Adipocyte (in vitro differentiated cells): ENCODE data around the gene ZFAND5.

Source experiments
- DNase-seq: peaks from one replicate; pipeline ENCODE4 v3.0.0-alpha.2; 2015; ENCODE audit warnings: low read depth
- H3K27me3 ChIP-seq: replicated peaks from 2 replicates; pipeline ENCODE4 v1.7.0; 2013; ENCODE audit warnings: mild to moderate bottlenecking, low read length, moderate library complexity; ENCODE audit not compliant: control insufficient read depth, insufficient read depth
- H3K36me3 ChIP-seq: 2 replicates; pipeline ENCODE4 v1.7.0; 2013; ENCODE audit warnings: low read length, mild to moderate bottlenecking, moderate library complexity; ENCODE audit not compliant: control insufficient read depth, insufficient read depth, severe bottlenecking
- H3K4me1 ChIP-seq: 2 replicates; pipeline ENCODE4 v1.7.0; 2013; ENCODE audit warnings: mild to moderate bottlenecking, low read length, moderate library complexity; ENCODE audit not compliant: control insufficient read depth, insufficient read depth
- H3K4me3 ChIP-seq: 2 replicates; pipeline ENCODE4 v1.7.0; 2013; ENCODE audit warnings: mild to moderate bottlenecking, low read length, moderate library complexity
- H3K9ac ChIP-seq: 2 replicates; pipeline ENCODE4 v1.7.0; 2013; ENCODE audit warnings: mild to moderate bottlenecking, low read length, moderate library complexity
- H3K9me3 ChIP-seq: 2 replicates; pipeline ENCODE4 v1.7.0; 2013; ENCODE audit warnings: mild to moderate bottlenecking, low read length, moderate library complexity; ENCODE audit not compliant: control insufficient read depth

The ZFAND5 gene

DNA sequence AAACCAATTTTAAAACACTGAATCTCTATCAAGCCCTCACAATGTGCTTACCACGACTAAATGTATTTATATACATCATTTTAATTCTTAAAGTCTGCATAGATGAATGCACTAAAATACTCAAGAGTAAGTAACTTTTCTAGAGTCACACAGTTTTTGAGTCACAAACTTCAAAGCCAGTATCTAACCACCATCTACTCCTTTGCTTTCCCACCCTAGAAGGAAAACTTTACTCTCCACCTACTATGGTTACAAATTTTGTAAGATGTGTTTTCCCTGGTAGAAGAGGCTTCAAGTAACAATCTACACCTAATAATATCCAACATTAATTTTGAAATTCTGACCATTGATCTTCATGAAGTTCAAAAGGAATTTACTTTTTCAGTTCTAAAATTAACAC is 18.7 kb downstream of the ZFAND5 start:
- no peak overlapping the region for H3K9ac ChIP-seq
- H3K9me3 ChIP-seq, result no peaks in the 10 kb centered on the region
- no peak overlapping the region for H3K4me3 ChIP-seq
- no peaks in the 10 kb centered on the region for H3K27me3 ChIP-seq
- DNase-seq, result no peak
- H3K4me1 ChIP-seq, result no peaks in the 10 kb centered on the region
- peaks cover 2% of the 10 kb centered on the region for H3K36me3 ChIP-seq

DNA sequence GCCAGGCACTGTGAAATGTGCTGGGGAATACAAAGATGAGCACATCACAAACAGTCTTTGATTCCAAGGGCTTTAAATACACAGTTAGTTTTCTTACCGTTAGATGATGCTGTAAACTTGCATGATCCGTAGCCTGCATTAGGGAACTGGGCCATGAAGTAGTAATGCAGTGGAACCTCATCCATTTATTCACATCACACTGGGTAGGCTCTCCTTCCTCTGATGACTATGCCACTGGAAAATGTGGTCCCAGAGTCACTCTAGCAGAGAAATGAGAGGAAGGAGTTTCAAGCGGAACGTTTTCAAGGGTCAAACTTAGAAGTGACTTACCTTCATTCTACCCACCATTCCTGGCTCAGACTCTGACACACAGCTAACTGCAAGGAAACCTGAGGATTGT is 26.4 kb downstream of the ZFAND5 start:
- no peaks in the 10 kb centered on the region for H3K4me1 ChIP-seq
- no peaks in the 10 kb centered on the region for H3K36me3 ChIP-seq
- H3K4me3 ChIP-seq, result no peak overlapping the region
- H3K9me3 ChIP-seq, result no peaks in the 10 kb centered on the region
- DNase-seq, result no peak
- H3K27me3 ChIP-seq, result no peaks in the 10 kb centered on the region
- H3K9ac ChIP-seq, result no peak overlapping the region

DNA sequence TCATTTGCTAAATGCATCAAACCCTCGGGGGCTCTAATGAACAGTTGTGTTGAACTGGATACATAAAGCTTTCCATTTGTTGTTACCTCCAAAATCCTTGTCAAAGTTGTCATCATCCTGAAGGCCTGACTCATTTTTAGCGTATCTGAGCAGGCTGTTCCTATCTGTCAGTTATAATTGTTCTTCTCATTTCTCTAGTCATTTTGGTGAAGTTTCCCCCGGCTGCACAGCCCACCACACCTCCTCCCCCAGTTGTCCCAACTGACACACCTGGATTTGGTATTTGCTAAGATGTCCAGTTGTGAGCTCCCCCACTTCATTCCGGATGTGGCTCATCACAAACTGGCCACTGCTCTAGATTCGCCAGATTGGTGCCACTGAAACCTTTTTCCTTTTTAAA is 27.7 kb downstream of the ZFAND5 start:
- no peaks in the 10 kb centered on the region for H3K9me3 ChIP-seq
- no peak overlapping the region for H3K4me3 ChIP-seq
- DNase-seq, result no peak
- H3K36me3 ChIP-seq, result no peaks in the 10 kb centered on the region
- H3K27me3 ChIP-seq, result no peaks in the 10 kb centered on the region
- H3K4me1 ChIP-seq, result peaks cover 5% of the 10 kb centered on the region
- no peak overlapping the region for H3K9ac ChIP-seq

DNA sequence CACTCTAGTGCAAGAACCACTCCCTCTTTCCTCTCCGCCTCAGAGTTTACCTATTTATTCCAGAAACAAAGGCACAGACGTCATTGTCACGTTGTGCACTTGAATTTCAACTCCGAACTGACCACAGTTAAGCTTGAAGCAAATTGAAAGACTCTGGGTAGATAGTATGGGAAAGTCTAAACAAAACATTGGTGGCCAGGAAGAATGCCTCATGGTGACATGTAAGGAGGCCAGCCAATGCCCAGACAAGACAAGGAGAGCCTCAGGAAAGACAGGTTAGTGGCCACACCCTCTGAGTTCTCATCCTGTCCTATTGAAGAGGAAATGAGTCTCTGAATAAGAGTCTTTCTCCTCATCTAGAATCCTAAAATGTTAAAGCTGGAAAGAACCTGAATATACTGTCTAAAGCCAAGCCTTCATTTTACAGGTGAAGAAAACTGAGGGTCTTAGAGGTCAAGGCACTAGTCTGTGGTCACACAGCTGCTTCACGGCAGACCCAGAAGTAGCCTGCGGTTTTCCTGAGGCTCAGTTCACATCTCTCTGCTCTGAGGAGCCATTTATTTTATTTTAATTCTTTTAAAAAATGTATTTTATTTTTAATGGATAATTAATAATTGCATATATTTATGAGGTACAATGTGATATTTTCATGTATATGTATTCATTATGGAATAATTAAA is 30.2 kb downstream of the ZFAND5 start:
- DNase-seq, result no peak
- H3K27me3 ChIP-seq, result no peaks in the 10 kb centered on the region

DNA sequence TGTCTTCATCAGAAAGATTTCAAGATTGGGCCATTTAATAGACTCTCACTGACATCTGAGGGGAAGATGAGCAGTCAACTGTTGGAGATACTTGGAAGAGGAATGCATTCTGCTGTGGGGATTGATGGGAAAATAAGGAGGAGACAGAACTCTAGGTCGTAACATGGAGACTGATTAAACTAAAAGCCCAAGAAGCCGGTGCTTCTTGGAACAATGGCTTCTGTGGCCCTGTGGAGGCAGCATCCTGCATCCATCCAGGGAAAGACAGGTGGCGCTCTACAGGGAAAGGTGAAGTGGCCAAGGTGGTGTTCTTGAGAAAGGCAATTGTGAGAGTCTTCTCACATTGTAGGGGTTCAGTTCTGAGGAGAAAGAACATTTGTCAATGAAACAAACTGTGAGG is 31.3 kb downstream of the ZFAND5 start:
- DNase-seq, result no peak
- no peaks in the 10 kb centered on the region for H3K36me3 ChIP-seq
- H3K9me3 ChIP-seq, result no peaks in the 10 kb centered on the region
- no peak overlapping the region for H3K9ac ChIP-seq
- H3K27me3 ChIP-seq, result no peaks in the 10 kb centered on the region
- H3K4me1 ChIP-seq, result peaks cover 5% of the 10 kb centered on the region
- no peak overlapping the region for H3K4me3 ChIP-seq

More for the DNA sequence above, 30.2 kb downstream of the ZFAND5 start:
- H3K36me3 ChIP-seq, result no peaks in the 10 kb centered on the region
- H3K9me3 ChIP-seq, result no peaks in the 10 kb centered on the region
- peaks cover 5% of the 10 kb centered on the region for H3K4me1 ChIP-seq
- H3K9ac ChIP-seq, result no peak overlapping the region
- no peak overlapping the region for H3K4me3 ChIP-seq

DNA sequence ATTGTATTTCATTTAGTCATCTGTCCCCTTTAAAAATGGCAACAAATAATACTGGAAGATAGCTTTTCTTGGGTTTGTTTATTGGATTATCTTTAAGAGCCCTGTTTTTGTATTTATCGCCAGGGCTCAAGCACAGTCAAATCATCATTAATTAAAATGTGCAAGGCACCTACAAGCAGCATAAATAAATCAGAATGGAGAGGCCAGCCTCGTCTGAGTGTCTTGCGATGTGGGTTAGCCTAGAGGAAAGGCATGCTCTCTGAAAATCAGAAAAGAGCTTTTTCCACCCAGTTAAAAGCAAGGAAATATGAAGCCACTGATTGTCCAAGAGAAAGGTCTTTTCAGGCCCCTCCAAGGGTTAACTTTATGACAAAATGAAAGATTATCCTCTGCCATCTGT is 31.8 kb downstream of the ZFAND5 start:
- H3K9me3 ChIP-seq, result no peaks in the 10 kb centered on the region
- H3K36me3 ChIP-seq, result no peaks in the 10 kb centered on the region
- H3K27me3 ChIP-seq, result no peaks in the 10 kb centered on the region
- no peak overlapping the region for H3K4me3 ChIP-seq
- H3K9ac ChIP-seq, result no peak overlapping the region
- peaks cover 5% of the 10 kb centered on the region for H3K4me1 ChIP-seq
- no peak for DNase-seq

DNA sequence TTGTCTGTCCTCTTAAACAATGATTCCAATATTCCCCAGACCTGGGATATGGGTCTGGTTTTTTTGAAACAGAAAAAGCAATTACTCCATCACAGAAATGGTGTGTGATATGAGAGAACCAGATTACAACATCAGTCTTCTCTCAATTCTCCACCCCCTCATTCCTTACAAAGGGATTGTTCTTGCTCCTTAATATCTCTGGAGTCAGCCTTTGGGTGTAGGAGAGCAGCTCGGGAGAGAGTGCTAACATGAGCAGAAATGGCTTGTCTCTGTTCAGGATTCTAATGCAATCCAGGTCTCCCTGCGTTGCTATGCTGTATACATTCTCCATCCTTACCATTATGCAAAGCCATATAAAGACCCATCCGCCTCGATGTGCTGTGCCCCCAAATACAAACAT is 32.7 kb downstream of the ZFAND5 start:
- Histone ChIP-seq H3K4me3 (no peak overlapping the region), H3K36me3 (no peaks in the 10 kb centered on the region), H3K4me1 (peaks cover 5% of the 10 kb centered on the region), H3K27me3 (no peaks in the 10 kb centered on the region), H3K9ac (no peak overlapping the region), H3K9me3 (no peaks in the 10 kb centered on the region)
- peak; percentile 50 for DNase-seq

DNA sequence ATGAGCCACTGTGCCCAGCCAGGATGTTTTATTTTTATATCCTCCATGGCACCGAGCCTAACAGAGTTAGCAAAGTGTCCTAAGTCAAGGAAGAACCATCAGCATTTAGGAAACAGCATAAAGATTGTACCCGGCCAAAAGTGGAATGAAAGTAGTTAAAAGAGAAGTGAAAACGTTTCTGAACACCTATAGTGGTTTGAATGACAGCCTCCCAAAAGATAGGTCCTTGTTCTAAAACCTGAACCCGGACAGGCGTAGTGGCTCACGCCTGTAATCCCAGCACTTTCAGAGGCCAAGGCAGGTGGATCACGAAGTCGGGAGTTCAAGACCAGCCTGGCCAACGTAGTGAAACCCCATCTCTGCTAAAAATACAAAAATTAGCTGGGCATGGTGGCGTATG is 37.4 kb downstream of the ZFAND5 start:
- no peaks in the 10 kb centered on the region for H3K27me3 ChIP-seq
- H3K4me3 ChIP-seq, result no peak overlapping the region
- H3K36me3 ChIP-seq, result no peaks in the 10 kb centered on the region
- H3K9ac ChIP-seq, result no peak overlapping the region
- peaks cover 3% of the 10 kb centered on the region for H3K4me1 ChIP-seq
- DNase-seq, result no peak
- H3K9me3 ChIP-seq, result no peaks in the 10 kb centered on the region

DNA sequence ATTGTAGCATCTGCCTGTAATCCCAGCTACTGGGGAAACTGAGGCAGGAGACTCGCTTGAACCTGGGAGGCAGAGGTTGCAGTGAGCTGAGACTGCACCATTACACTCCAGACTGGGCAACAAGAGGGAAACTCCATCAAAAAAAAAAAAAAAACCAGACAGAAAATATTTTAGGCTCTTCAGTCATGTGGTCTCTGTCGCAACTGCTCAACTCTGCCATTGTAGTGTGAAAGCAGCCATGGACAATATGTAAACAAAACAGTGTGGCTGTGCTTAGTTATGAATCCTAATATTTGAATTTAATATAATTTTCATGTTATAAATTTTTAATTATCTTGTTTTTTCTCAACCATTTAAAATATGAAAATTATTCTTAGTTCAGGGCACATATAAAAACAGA is 38.4 kb downstream of the ZFAND5 start:
- no peaks in the 10 kb centered on the region for H3K27me3 ChIP-seq
- peak; percentile 22 for DNase-seq
- no peaks in the 10 kb centered on the region for H3K4me1 ChIP-seq
- H3K4me3 ChIP-seq, result no peak overlapping the region
- no peaks in the 10 kb centered on the region for H3K9me3 ChIP-seq
- H3K9ac ChIP-seq, result no peak overlapping the region
- H3K36me3 ChIP-seq, result no peaks in the 10 kb centered on the region

DNA sequence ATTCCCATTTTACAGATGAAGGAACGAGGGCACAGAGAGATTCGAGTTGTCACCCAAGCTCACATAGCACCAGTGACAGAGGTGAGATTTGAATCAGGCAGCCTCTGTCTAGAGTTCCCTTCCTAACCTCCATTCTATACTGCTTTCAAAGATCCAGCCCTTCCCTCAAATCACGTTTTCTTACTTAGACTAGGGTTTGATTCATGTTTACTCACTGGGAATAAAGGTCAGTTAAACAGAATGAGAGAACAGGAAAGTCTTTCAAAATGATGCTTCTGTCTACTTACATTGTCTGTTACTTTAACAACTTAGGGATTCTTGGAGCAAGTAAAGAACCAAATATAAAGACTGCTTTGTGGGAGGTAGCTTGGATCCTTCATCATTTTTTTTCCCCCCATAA is 40.0 kb downstream of the ZFAND5 start:
- Histone ChIP-seq H3K9me3 (no peaks in the 10 kb centered on the region), H3K27me3 (no peaks in the 10 kb centered on the region), H3K4me1 (no peaks in the 10 kb centered on the region), H3K9ac (no peak overlapping the region), H3K36me3 (no peaks in the 10 kb centered on the region), H3K4me3 (no peak overlapping the region)
- DNase-seq, result no peak

DNA sequence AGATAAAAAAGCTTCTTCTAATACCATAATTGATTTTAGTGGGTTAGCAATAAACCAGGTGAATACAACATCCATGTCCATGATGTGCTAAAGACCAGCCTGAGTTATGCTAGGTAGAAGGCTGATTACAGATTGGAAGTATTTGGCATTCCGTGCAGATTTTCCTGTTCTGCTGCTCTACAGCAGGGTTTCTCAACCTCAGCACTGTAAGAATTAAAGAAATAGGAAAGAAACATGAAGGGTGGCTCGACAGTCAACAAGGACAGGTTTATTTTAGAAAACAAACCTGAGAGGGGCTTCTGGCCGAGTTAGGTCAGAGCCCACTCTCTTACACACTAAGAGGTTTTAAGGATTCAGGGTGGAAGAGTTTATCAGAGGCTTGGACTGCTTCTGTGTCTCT is 42.3 kb downstream of the ZFAND5 start:
- H3K27me3 ChIP-seq, result no peaks in the 10 kb centered on the region
- H3K9ac ChIP-seq, result no peak overlapping the region
- no peak for DNase-seq
- H3K4me1 ChIP-seq, result no peaks in the 10 kb centered on the region
- no peaks in the 10 kb centered on the region for H3K9me3 ChIP-seq
- no peak overlapping the region for H3K4me3 ChIP-seq
- no peaks in the 10 kb centered on the region for H3K36me3 ChIP-seq

DNA sequence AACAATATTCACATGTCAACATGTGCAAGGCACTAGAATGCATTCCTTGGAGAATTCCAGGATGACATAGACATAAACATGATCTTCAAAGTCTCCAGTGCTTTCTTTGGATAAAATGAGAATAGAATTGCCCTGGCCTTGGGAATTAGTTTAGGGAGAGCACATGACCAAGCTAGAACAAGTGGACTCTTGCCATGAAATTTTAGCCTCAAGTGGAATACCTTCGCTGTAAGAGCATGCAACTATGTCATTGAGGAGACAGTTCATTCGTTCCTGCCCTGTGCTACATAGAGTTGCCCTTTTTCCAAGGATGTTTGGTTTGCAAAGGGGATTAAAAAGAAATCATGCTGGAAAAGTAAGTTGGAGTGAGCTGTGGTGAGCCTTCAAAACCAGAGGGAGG is 42.7 kb downstream of the ZFAND5 start:
- no peak overlapping the region for H3K9ac ChIP-seq

More for the DNA sequence above, 42.7 kb downstream of the ZFAND5 start:
- no peaks in the 10 kb centered on the region for H3K36me3 ChIP-seq
- peak; percentile 32 for DNase-seq
- H3K27me3 ChIP-seq, result no peaks in the 10 kb centered on the region
- H3K4me3 ChIP-seq, result no peak overlapping the region
- no peaks in the 10 kb centered on the region for H3K4me1 ChIP-seq
- no peaks in the 10 kb centered on the region for H3K9me3 ChIP-seq
